Right lobe of liver (tissue), 4 donors: ENCODE data around the gene COL19A1.

ENCODE experiments used
- POLR2A ChIP-seq: fragments of 450-650 bp; IDR thresholded peaks from one replicate; pipeline ENCODE4 v1.6.1; 2017; ENCODE audit warnings: antibody characterized with exemption, mild to moderate bottlenecking
- TF ChIP-seq, protein P1 (sequence below), 4 donors: fragments of 200-600 bp in 3 of 4; fragments of 450-650 bp in 1 of 4; IDR thresholded peaks; one replicate each; pipeline versions ENCODE4 v1.5.1 to v1.8.0; 2016 to 2022; ENCODE audit warnings: antibody characterized with exemption in 4 of 4, mild to moderate bottlenecking in 2 of 4
- donor health status: DM: no; HTN: no; CAD: no.
- donor health status: DM: no; HTN: no; CAD: no.
- donor health status: DM: no; HTN: yes; CAD: no.

DNA sequence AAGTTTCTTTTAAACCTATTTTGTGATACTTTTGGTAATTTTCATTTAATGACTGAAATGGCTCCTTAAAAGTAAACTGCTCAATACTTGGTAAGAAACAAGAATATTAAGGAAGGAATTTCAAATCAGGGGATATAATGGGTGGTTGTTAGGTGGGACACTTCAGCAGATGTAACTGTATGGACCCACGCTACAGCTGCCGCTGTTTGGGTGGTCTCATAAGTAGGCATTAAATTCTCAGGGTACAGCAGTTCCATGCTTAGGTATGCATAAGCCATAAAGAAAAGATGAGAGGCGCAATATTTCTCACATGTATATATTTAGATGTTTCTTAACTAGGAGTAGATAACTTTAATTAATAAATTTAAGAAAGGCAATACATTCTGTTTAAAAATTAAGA lies 35.0 kb downstream of the COL19A1 start:
- TF ChIP-seq, protein P1, sequence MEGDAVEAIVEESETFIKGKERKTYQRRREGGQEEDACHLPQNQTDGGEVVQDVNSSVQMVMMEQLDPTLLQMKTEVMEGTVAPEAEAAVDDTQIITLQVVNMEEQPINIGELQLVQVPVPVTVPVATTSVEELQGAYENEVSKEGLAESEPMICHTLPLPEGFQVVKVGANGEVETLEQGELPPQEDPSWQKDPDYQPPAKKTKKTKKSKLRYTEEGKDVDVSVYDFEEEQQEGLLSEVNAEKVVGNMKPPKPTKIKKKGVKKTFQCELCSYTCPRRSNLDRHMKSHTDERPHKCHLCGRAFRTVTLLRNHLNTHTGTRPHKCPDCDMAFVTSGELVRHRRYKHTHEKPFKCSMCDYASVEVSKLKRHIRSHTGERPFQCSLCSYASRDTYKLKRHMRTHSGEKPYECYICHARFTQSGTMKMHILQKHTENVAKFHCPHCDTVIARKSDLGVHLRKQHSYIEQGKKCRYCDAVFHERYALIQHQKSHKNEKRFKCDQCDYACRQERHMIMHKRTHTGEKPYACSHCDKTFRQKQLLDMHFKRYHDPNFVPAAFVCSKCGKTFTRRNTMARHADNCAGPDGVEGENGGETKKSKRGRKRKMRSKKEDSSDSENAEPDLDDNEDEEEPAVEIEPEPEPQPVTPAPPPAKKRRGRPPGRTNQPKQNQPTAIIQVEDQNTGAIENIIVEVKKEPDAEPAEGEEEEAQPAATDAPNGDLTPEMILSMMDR (IDR thresholded peaks at IDR 0.05) = no peak
- TF ChIP-seq POLR2A = no peak
